HEK293 (cell line): Measurements from ENCODE around the gene HOXC11.

Experiments
- KLF10 ChIP-seq: fragments of 450-650 bp; IDR thresholded peaks from 2 replicates; pipeline ENCODE4 v1.5.1; 2018; ENCODE audit warnings: missing biosample characterization, mild to moderate bottlenecking, missing genetic modification characterization
- OVOL3 ChIP-seq: fragments of 450-650 bp; formaldehyde crosslinking; IDR thresholded peaks from 2 replicates; pipeline ENCODE4 v1.5.1; 2016; ENCODE audit warnings: missing biosample characterization, missing genetic modification characterization
- SP7 ChIP-seq: fragments of 450-650 bp; formaldehyde crosslinking; IDR thresholded peaks from 2 replicates; pipeline ENCODE4 v1.5.1; 2016; ENCODE audit warnings: missing biosample characterization, missing genetic modification characterization
- ZBTB7A ChIP-seq: fragments of 450-650 bp; formaldehyde crosslinking; IDR thresholded peaks from 2 replicates; pipeline ENCODE4 v1.5.1; 2016; ENCODE audit warnings: low read depth, missing biosample characterization, missing genetic modification characterization
- ZNF114 ChIP-seq: fragments of 450-650 bp; formaldehyde crosslinking; IDR thresholded peaks from 2 replicates; pipeline ENCODE4 v1.5.0; 2017; ENCODE audit warnings: missing biosample characterization, missing genetic modification characterization
- ZNF140 ChIP-seq: fragments of 450-650 bp; formaldehyde crosslinking; IDR thresholded peaks from 2 replicates; pipeline ENCODE4 v1.5.1; 2016; ENCODE audit warnings: missing biosample characterization, missing genetic modification characterization
- ZNF311 ChIP-seq: fragments of 450-650 bp; formaldehyde crosslinking; IDR thresholded peaks from 2 replicates; pipeline ENCODE4 v1.5.1; 2017; ENCODE audit warnings: missing biosample characterization, missing genetic modification characterization, borderline replicate concordance
- ZNF416 ChIP-seq: fragments of 450-650 bp; formaldehyde crosslinking; IDR thresholded peaks from 2 replicates; pipeline ENCODE4 v1.5.1; 2016; ENCODE audit warnings: missing biosample characterization, missing genetic modification characterization
- ZNF48 ChIP-seq: fragments of 450-650 bp; formaldehyde crosslinking; IDR thresholded peaks from 2 replicates; pipeline ENCODE4 v1.5.1; 2016; ENCODE audit warnings: missing biosample characterization, missing genetic modification characterization
- ZNF544 ChIP-seq: fragments of 450-650 bp; formaldehyde crosslinking; IDR thresholded peaks from 2 replicates; pipeline ENCODE4 v1.5.0; 2017; ENCODE audit warnings: missing biosample characterization, missing genetic modification characterization
- ZNF623 ChIP-seq: fragments of 450-650 bp; formaldehyde crosslinking; IDR thresholded peaks from 2 replicates; pipeline ENCODE4 v1.5.1; 2016; ENCODE audit warnings: missing biosample characterization, missing genetic modification characterization
- ZNF624 ChIP-seq: fragments of 450-650 bp; formaldehyde crosslinking; IDR thresholded peaks from 2 replicates; pipeline ENCODE4 v1.5.1; 2017; ENCODE audit warnings: missing biosample characterization, missing genetic modification characterization
- ZNF626 ChIP-seq: fragments of 450-650 bp; sonication (Bioruptor Pico); formaldehyde crosslinking; IDR thresholded peaks from 2 replicates; pipeline ENCODE4 v1.5.1; 2018; ENCODE audit warnings: missing biosample characterization, missing genetic modification characterization, inconsistent platforms
- ZNF670 ChIP-seq: fragments of 450-650 bp; formaldehyde crosslinking; IDR thresholded peaks from 2 replicates; pipeline ENCODE4 v1.5.1; 2016; ENCODE audit warnings: missing biosample characterization, missing genetic modification characterization, low read depth
- ZNF791 ChIP-seq: fragments of 450-650 bp; formaldehyde crosslinking; IDR thresholded peaks from 2 replicates; pipeline ENCODE4 v1.5.1; 2016; ENCODE audit warnings: missing biosample characterization, missing genetic modification characterization
- ZSCAN23 ChIP-seq: fragments of 450-650 bp; formaldehyde crosslinking; IDR thresholded peaks from 2 replicates; pipeline ENCODE4 v1.5.1; 2016; ENCODE audit warnings: missing biosample characterization, missing genetic modification characterization
- TF ChIP-seq, protein P1 (sequence below): fragments of 450-650 bp; formaldehyde crosslinking; IDR thresholded peaks from 2 replicates; pipeline ENCODE4 v1.5.1; 2016; ENCODE audit warnings: missing biosample characterization, missing genetic modification characterization
- TF ChIP-seq, protein P2 (sequence below): fragments of 450-650 bp; IDR thresholded peaks from 2 replicates; pipeline ENCODE4 v1.5.1; 2018; ENCODE audit warnings: missing biosample characterization, mild to moderate bottlenecking, missing genetic modification characterization
- TF ChIP-seq, protein P3 (sequence below): fragments of 450-650 bp; formaldehyde crosslinking; conservative IDR thresholded peaks from 2 replicates; pipeline ENCODE4 v1.5.1; 2016; ENCODE audit warnings: low read depth, missing biosample characterization, missing genetic modification characterization
- TF ChIP-seq, protein P4 (sequence below): fragments of 450-650 bp; formaldehyde crosslinking; IDR thresholded peaks from 2 replicates; pipeline ENCODE4 v1.5.1; 2017; ENCODE audit warnings: missing biosample characterization, missing genetic modification characterization
- TF ChIP-seq, protein P5 (sequence below): fragments of 450-650 bp; formaldehyde crosslinking; IDR thresholded peaks from 2 replicates; pipeline ENCODE4 v1.5.1; 2017; ENCODE audit warnings: missing biosample characterization, mild to moderate bottlenecking, missing genetic modification characterization, moderate library complexity
- TF ChIP-seq, protein P6 (sequence below): fragments of 450-650 bp; formaldehyde crosslinking; IDR thresholded peaks from 2 replicates; pipeline ENCODE4 v1.5.1; 2016; ENCODE audit warnings: missing biosample characterization, missing genetic modification characterization, borderline replicate concordance

Gene HOXC11

DNA sequence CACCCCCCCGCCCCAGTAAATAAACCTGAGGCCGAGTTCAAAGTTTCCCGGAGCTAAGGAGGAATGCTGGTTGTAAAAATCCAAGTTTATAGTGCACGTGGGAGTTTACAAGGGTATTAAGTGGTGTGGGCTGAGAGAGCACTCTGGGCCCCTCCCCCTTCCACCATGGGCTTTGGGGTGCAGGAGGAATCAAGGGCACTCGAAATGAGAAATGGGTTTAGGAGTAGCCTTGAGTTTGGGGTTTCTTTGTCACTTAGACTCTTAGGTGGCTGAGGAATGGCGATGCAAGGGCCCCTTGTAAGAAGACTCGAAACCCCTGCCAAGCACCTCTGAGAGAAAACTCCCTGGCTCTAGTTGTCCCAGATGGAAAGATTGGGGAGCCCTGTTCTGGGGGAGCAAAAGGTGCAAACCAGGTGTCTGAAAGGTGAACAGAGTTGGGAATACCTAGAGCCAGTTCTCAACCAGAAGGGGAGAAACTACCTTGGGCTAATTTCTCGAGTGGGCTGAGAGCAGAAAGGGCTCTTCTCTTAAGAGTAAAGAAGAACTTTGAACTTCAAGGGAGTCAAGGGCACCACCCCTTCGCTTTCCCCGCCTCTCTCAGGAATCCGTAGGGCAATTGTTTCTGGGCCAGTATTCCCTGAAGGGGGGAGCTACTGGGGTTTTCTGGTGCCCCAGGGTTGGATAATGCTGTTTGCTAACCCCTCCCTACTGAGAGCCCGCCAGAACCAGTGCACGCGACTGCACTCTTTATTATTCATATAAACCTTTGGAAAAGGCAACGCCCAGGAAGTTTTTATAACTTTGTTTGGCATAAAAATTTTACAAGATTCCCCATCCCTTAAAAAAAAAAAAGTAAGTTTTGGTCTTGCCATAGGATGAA, 5.8 kb downstream of the HOXC11 start (continued):
- TF ChIP-seq ZNF623 = 0 out of 2 replicates have a peak, but pooled peaks have one; percentile 20
- no peak for TF ChIP-seq ZNF670
- TF ChIP-seq ZNF416 = no peak
- peak; percentile 48; the same call in 1 of the 2 replicates for TF ChIP-seq KLF10 (tag by site-specific recombination)
- TF ChIP-seq ZNF624 (tag by site-specific recombination) = no peak
- TF ChIP-seq, protein P1, sequence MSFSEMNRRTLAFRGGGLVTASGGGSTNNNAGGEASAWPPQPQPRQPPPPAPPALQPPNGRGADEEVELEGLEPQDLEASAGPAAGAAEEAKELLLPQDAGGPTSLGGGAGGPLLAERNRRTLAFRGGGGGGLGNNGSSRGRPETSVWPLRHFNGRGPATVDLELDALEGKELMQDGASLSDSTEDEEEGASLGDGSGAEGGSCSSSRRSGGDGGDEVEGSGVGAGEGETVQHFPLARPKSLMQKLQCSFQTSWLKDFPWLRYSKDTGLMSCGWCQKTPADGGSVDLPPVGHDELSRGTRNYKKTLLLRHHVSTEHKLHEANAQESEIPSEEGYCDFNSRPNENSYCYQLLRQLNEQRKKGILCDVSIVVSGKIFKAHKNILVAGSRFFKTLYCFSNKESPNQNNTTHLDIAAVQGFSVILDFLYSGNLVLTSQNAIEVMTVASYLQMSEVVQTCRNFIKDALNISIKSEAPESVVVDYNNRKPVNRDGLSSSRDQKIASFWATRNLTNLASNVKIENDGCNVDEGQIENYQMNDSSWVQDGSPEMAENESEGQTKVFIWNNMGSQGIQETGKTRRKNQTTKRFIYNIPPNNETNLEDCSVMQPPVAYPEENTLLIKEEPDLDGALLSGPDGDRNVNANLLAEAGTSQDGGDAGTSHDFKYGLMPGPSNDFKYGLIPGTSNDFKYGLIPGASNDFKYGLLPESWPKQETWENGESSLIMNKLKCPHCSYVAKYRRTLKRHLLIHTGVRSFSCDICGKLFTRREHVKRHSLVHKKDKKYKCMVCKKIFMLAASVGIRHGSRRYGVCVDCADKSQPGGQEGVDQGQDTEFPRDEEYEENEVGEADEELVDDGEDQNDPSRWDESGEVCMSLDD = no peak
- TF ChIP-seq ZBTB7A = no peak
- no peak for TF ChIP-seq ZSCAN23 (tag by site-specific recombination)
- TF ChIP-seq, protein P2, sequence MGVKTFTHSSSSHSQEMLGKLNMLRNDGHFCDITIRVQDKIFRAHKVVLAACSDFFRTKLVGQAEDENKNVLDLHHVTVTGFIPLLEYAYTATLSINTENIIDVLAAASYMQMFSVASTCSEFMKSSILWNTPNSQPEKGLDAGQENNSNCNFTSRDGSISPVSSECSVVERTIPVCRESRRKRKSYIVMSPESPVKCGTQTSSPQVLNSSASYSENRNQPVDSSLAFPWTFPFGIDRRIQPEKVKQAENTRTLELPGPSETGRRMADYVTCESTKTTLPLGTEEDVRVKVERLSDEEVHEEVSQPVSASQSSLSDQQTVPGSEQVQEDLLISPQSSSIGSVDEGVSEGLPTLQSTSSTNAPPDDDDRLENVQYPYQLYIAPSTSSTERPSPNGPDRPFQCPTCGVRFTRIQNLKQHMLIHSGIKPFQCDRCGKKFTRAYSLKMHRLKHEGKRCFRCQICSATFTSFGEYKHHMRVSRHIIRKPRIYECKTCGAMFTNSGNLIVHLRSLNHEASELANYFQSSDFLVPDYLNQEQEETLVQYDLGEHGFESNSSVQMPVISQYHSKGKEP (tag by site-specific recombination) = 0 out of 2 replicates have a peak, but pooled peaks have one; percentile 7
- TF ChIP-seq ZNF114 (tag by site-specific recombination) = no peak
- no peak for TF ChIP-seq ZNF791 (tag by site-specific recombination)
- TF ChIP-seq, protein P3, sequence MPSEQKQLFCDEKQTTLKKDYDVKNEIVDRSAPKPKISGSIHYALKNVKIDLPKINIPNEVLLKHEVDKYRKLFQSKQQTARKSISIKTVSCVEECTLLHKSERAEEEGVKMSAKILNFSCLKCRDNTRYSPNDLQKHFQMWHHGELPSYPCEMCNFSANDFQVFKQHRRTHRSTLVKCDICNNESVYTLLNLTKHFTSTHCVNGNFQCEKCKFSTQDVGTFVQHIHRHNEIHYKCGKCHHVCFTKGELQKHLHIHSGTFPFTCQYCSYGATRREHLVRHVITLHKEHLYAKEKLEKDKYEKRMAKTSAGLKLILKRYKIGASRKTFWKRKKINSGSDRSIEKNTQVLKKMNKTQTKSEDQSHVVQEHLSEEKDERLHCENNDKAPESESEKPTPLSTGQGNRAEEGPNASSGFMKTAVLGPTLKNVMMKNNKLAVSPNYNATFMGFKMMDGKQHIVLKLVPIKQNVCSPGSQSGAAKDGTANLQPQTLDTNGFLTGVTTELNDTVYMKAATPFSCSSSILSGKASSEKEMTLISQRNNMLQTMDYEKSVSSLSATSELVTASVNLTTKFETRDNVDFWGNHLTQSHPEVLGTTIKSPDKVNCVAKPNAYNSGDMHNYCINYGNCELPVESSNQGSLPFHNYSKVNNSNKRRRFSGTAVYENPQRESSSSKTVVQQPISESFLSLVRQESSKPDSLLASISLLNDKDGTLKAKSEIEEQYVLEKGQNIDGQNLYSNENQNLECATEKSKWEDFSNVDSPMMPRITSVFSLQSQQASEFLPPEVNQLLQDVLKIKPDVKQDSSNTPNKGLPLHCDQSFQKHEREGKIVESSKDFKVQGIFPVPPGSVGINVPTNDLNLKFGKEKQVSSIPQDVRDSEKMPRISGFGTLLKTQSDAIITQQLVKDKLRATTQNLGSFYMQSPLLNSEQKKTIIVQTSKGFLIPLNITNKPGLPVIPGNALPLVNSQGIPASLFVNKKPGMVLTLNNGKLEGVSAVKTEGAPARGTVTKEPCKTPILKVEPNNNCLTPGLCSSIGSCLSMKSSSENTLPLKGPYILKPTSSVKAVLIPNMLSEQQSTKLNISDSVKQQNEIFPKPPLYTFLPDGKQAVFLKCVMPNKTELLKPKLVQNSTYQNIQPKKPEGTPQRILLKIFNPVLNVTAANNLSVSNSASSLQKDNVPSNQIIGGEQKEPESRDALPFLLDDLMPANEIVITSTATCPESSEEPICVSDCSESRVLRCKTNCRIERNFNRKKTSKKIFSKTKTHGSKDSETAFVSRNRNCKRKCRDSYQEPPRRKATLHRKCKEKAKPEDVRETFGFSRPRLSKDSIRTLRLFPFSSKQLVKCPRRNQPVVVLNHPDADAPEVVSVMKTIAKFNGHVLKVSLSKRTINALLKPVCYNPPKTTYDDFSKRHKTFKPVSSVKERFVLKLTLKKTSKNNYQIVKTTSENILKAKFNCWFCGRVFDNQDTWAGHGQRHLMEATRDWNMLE (tag by site-specific recombination) = no peak
- TF ChIP-seq, protein P4, sequence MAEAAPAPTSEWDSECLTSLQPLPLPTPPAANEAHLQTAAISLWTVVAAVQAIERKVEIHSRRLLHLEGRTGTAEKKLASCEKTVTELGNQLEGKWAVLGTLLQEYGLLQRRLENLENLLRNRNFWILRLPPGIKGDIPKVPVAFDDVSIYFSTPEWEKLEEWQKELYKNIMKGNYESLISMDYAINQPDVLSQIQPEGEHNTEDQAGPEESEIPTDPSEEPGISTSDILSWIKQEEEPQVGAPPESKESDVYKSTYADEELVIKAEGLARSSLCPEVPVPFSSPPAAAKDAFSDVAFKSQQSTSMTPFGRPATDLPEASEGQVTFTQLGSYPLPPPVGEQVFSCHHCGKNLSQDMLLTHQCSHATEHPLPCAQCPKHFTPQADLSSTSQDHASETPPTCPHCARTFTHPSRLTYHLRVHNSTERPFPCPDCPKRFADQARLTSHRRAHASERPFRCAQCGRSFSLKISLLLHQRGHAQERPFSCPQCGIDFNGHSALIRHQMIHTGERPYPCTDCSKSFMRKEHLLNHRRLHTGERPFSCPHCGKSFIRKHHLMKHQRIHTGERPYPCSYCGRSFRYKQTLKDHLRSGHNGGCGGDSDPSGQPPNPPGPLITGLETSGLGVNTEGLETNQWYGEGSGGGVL (tag by site-specific recombination) = peak; percentile 25; the same call in 1 of the 2 replicates
- TF ChIP-seq, protein P5, sequence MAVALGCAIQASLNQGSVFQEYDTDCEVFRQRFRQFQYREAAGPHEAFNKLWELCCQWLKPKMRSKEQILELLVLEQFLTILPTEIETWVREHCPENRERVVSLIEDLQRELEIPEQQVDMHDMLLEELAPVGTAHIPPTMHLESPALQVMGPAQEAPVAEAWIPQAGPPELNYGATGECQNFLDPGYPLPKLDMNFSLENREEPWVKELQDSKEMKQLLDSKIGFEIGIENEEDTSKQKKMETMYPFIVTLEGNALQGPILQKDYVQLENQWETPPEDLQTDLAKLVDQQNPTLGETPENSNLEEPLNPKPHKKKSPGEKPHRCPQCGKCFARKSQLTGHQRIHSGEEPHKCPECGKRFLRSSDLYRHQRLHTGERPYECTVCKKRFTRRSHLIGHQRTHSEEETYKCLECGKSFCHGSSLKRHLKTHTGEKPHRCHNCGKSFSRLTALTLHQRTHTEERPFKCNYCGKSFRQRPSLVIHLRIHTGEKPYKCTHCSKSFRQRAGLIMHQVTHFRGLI = peak; percentile 53; the same call in 1 of the 2 replicates
- TF ChIP-seq, protein P6, sequence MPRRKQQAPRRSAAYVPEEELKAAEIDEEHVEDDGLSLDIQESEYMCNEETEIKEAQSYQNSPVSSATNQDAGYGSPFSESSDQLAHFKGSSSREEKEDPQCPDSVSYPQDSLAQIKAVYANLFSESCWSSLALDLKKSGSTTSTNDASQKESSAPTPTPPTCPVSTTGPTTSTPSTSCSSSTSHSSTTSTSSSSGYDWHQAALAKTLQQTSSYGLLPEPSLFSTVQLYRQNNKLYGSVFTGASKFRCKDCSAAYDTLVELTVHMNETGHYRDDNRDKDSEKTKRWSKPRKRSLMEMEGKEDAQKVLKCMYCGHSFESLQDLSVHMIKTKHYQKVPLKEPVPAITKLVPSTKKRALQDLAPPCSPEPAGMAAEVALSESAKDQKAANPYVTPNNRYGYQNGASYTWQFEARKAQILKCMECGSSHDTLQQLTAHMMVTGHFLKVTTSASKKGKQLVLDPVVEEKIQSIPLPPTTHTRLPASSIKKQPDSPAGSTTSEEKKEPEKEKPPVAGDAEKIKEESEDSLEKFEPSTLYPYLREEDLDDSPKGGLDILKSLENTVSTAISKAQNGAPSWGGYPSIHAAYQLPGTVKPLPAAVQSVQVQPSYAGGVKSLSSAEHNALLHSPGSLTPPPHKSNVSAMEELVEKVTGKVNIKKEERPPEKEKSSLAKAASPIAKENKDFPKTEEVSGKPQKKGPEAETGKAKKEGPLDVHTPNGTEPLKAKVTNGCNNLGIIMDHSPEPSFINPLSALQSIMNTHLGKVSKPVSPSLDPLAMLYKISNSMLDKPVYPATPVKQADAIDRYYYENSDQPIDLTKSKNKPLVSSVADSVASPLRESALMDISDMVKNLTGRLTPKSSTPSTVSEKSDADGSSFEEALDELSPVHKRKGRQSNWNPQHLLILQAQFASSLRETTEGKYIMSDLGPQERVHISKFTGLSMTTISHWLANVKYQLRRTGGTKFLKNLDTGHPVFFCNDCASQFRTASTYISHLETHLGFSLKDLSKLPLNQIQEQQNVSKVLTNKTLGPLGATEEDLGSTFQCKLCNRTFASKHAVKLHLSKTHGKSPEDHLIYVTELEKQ (tag by site-specific recombination) = no peak
- TF ChIP-seq SP7 (tag by site-specific recombination) = no peak
- no peak for TF ChIP-seq OVOL3 (tag by site-specific recombination)
- no peak for TF ChIP-seq ZNF140 (tag by site-specific recombination)
- TF ChIP-seq ZNF626 (tag by site-specific recombination) = no peak
- TF ChIP-seq ZNF48 (tag by site-specific recombination) = no peak
- TF ChIP-seq ZNF544 (tag by site-specific recombination) = no peak
- TF ChIP-seq ZNF311 = no peak
